Measurements from ENCODE around the gene OR2A2.

Gene OR2A2

GRCh38 chr7:144133307-144133706 lies 23.9 kb downstream of the OR2A2 start:
- no peak for TF ChIP-seq CTCF (IDR thresholded peaks at IDR 0.05; ENCODE audit: low read depth, low read length)
- DNase-seq (ENCODE audit: low read depth, low spot score): no peak
- no peak overlapping the region for H3K4me3 ChIP-seq (ENCODE audit: low read depth, low read length)
- in situ Hi-C loops (cut with HindIII; ENCODE audit: low sequenced_read_pairs): no loop called here

GRCh38 chr7:144134116-144134515 lies 24.7 kb downstream of the OR2A2 start:
- TF ChIP-seq CTCF (IDR thresholded peaks at IDR 0.05; ENCODE audit: low read depth, low read length): no peak
- no peak for DNase-seq (ENCODE audit: low read depth, low spot score)
- in situ Hi-C loops (cut with HindIII; ENCODE audit: low sequenced_read_pairs): no loop called here
- H3K4me3 ChIP-seq (ENCODE audit: low read depth, low read length): no peak overlapping the region

- TF ChIP-seq CTCF (IDR thresholded peaks at IDR 0.05; ENCODE audit: low read depth, low read length): no peak
- H3K4me3 ChIP-seq (ENCODE audit: low read depth, low read length): no peak overlapping the region
- no peak for DNase-seq (ENCODE audit: low read depth, low spot score)
- in situ Hi-C loops (cut with HindIII; ENCODE audit: low sequenced_read_pairs): no loop called here
Observed at GRCh38 chr7:144137501-144137900, 28.1 kb downstream of the OR2A2 start.

- TF ChIP-seq CTCF (IDR thresholded peaks at IDR 0.05; ENCODE audit: low read depth, low read length): no peak
Observed at GRCh38 chr7:144142187-144142586, 32.8 kb downstream of the OR2A2 start.

GRCh38 chr7:144144426-144144825 lies 35.0 kb downstream of the OR2A2 start:
- in situ Hi-C loops (cut with HindIII; ENCODE audit: low sequenced_read_pairs): no loop called here
- TF ChIP-seq CTCF (IDR thresholded peaks at IDR 0.05; ENCODE audit: low read depth, low read length): no peak
- no peak for DNase-seq (ENCODE audit: low read depth, low spot score)
- H3K4me3 ChIP-seq (ENCODE audit: low read depth, low read length): no peak overlapping the region

More at GRCh38 chr7:144142187-144142586, 32.8 kb downstream of the OR2A2 start:
- DNase-seq (ENCODE audit: low read depth, low spot score): no peak
- in situ Hi-C loops (cut with HindIII; ENCODE audit: low sequenced_read_pairs): no loop called here
- no peak overlapping the region for H3K4me3 ChIP-seq (ENCODE audit: low read depth, low read length)

GRCh38 chr7:144148224-144148827 lies 38.9 kb downstream of the OR2A2 start:
- no peak overlapping the region for H3K4me3 ChIP-seq (ENCODE audit: low read depth, low read length)
- no peak for DNase-seq (ENCODE audit: low read depth, low spot score)
- no peak for TF ChIP-seq CTCF (IDR thresholded peaks at IDR 0.05; ENCODE audit: low read depth, low read length)
- in situ Hi-C loops (cut with HindIII; ENCODE audit: low sequenced_read_pairs): no loop called here

Measured in astrocyte of the spinal cord (primary cell).